ENCODE data around the gene NBPF3. TPM values are rescaled to one million over a fixed set of nuclear protein-coding genes. Genes with fewer than 3 reads are reported as not detected.

Gene NBPF3
- total and polyA plus RNA-seq, 4 experiments from 2014 or later = 4.2 to 14.3 (median 10.3) TPM

GRCh38 chr1:21496063-21496462, 56.1 kb downstream of the NBPF3 start:
- DNase-seq = no peak
- H3K27me3 ChIP-seq (ENCODE audit: insufficient read depth, low read length) = no peaks in the 10 kb centered on the region
- Mint-ChIP-seq H3K27me3 (peaks cover 9 to 14% of the 10 kb centered on the region in 2 donors), H3K9me3 (peaks cover 0 to 2% (median 0%) of the 10 kb centered on the region in 8 donors), H3K36me3 (no peaks in the 10 kb centered on the region), H3K4me1 (no peaks in the 10 kb centered on the region), H3K4me3 (no peak overlapping the region), H3K27ac (no peak overlapping the region)
- no peak overlapping the region for H3K4me3 ChIP-seq (ENCODE audit: low read length in 2 of 2)
- no peaks in the 10 kb centered on the region for H3K9me3 ChIP-seq (ENCODE audit: control insufficient read depth in 1 of 2, low read length in 2 of 2)
- H3K27ac ChIP-seq (ENCODE audit: low read depth, low read length) = no peak overlapping the region
- intact Hi-C loops (cut with micrococcal nuclease) = no loop called here
- ChIA-PET CTCF (ENCODE audit: partially characterized antibody) (no interaction called here), POLR2A (ENCODE audit: partially characterized antibody) (no interaction called here)
- H3K4me1 ChIP-seq (ENCODE audit: insufficient read depth, low read length) = no peaks in the 10 kb centered on the region
- no peaks in the 10 kb centered on the region for H3K36me3 ChIP-seq (ENCODE audit: insufficient read depth, low read length)

- H3K4me1 Mint-ChIP-seq = no peaks in the 10 kb centered on the region
- CTCF ChIA-PET (ENCODE audit: partially characterized antibody) = no interaction called here
Measured at GRCh38 chr1:21496886-21497285, 56.9 kb downstream of the NBPF3 start.

GRCh38 chr1:21497466-21498061, 57.6 kb downstream of the NBPF3 start:
- Histone ChIP-seq H3K9me3 (ENCODE audit: control insufficient read depth in 1 of 2, low read length in 2 of 2) (no peaks in the 10 kb centered on the region), H3K36me3 (ENCODE audit: insufficient read depth, low read length) (no peaks in the 10 kb centered on the region), H3K27ac (ENCODE audit: low read depth, low read length) (no peak overlapping the region), H3K27me3 (ENCODE audit: insufficient read depth, low read length) (no peaks in the 10 kb centered on the region), H3K4me3 (ENCODE audit: low read length in 2 of 2) (no peak overlapping the region), H3K4me1 (ENCODE audit: insufficient read depth, low read length) (no peaks in the 10 kb centered on the region)
- Mint-ChIP-seq H3K27ac (no peak overlapping the region), H3K4me3 (no peak overlapping the region), H3K4me1 (no peaks in the 10 kb centered on the region), H3K36me3 (no peaks in the 10 kb centered on the region), H3K9me3 (peaks cover 0 to 2% (median 0%) of the 10 kb centered on the region in 8 donors), H3K27me3 (peaks cover 6 to 11% of the 10 kb centered on the region in 2 donors)
- ChIA-PET CTCF (ENCODE audit: partially characterized antibody) (no interaction called here), POLR2A (ENCODE audit: partially characterized antibody) (no interaction called here)
- intact Hi-C loops (cut with micrococcal nuclease) = no loop called here
- no peak for DNase-seq

More at GRCh38 chr1:21496886-21497285, 56.9 kb downstream of the NBPF3 start:
- no peak overlapping the region for H3K4me3 Mint-ChIP-seq
- Histone ChIP-seq H3K36me3 (ENCODE audit: insufficient read depth, low read length) (no peaks in the 10 kb centered on the region), H3K4me1 (ENCODE audit: insufficient read depth, low read length) (no peaks in the 10 kb centered on the region), H3K27ac (ENCODE audit: low read depth, low read length) (no peak overlapping the region), H3K9me3 (ENCODE audit: control insufficient read depth in 1 of 2, low read length in 2 of 2) (no peaks in the 10 kb centered on the region), H3K4me3 (ENCODE audit: low read length in 2 of 2) (no peak overlapping the region), H3K27me3 (ENCODE audit: insufficient read depth, low read length) (no peaks in the 10 kb centered on the region)
- peaks cover 9 to 14% of the 10 kb centered on the region in 2 donors for H3K27me3 Mint-ChIP-seq
- H3K27ac Mint-ChIP-seq = no peak overlapping the region
- intact Hi-C loops (cut with micrococcal nuclease) = no loop called here
- H3K36me3 Mint-ChIP-seq = no peaks in the 10 kb centered on the region
- DNase-seq = no peak
- peaks cover 0 to 2% (median 0%) of the 10 kb centered on the region in 8 donors for H3K9me3 Mint-ChIP-seq
- POLR2A ChIA-PET (ENCODE audit: partially characterized antibody) = no interaction called here

GRCh38 chr1:21499283-21499950, 59.5 kb downstream of the NBPF3 start:
- no peaks in the 10 kb centered on the region for H3K9me3 ChIP-seq (ENCODE audit: control insufficient read depth in 1 of 2, low read length in 2 of 2)
- H3K4me1 ChIP-seq (ENCODE audit: insufficient read depth, low read length) = no peaks in the 10 kb centered on the region
- intact Hi-C loops (cut with micrococcal nuclease) = no loop called here
- Mint-ChIP-seq H3K4me1 (no peaks in the 10 kb centered on the region), H3K27me3 (peaks cover 9 to 10% of the 10 kb centered on the region in 2 donors), H3K4me3 (no peak overlapping the region), H3K9me3 (peaks cover 0 to 2% (median 0%) of the 10 kb centered on the region in 8 donors), H3K27ac (no peak overlapping the region), H3K36me3 (no peaks in the 10 kb centered on the region)
- ChIA-PET CTCF (ENCODE audit: partially characterized antibody) (interaction anchor here (0.7 to 1.3 kb wide), 2 partner anchors 11 to 340 kb away, joined by 3 read pairs; no protein-coding TSS in a partner anchor), POLR2A (ENCODE audit: partially characterized antibody) (no interaction called here)
- H3K36me3 ChIP-seq (ENCODE audit: insufficient read depth, low read length) = no peaks in the 10 kb centered on the region
- H3K4me3 ChIP-seq (ENCODE audit: low read length in 2 of 2) = no peak overlapping the region
- no peaks in the 10 kb centered on the region for H3K27me3 ChIP-seq (ENCODE audit: insufficient read depth, low read length)
- no peak for DNase-seq
- H3K27ac ChIP-seq (ENCODE audit: low read depth, low read length) = no peak overlapping the region

- intact Hi-C loops (cut with micrococcal nuclease) = no loop called here
- CTCF ChIA-PET (ENCODE audit: partially characterized antibody) = no interaction called here
- H3K4me1 ChIP-seq (ENCODE audit: insufficient read depth, low read length) = peaks cover 3% of the 10 kb centered on the region
- Mint-ChIP-seq H3K9me3 (peaks cover 0 to 2% (median 0%) of the 10 kb centered on the region in 8 donors), H3K36me3 (peaks cover 0 to 2% of the 10 kb centered on the region in 2 donors), H3K4me3 (no peak overlapping the region), H3K4me1 (peaks cover 2 to 7% (median 3%) of the 10 kb centered on the region in 4 donors), H3K27ac (no peak overlapping the region), H3K27me3 (peaks cover 13 to 30% of the 10 kb centered on the region in 2 donors)
- no peaks in the 10 kb centered on the region for H3K9me3 ChIP-seq (ENCODE audit: control insufficient read depth in 1 of 2, low read length in 2 of 2)
- H3K4me3 ChIP-seq (ENCODE audit: low read length in 2 of 2) = no peak overlapping the region
- H3K27ac ChIP-seq (ENCODE audit: low read depth, low read length) = no peak overlapping the region
- POLR2A ChIA-PET (ENCODE audit: partially characterized antibody) = no interaction called here
- H3K27me3 ChIP-seq (ENCODE audit: insufficient read depth, low read length) = peaks cover 8% of the 10 kb centered on the region
- H3K36me3 ChIP-seq (ENCODE audit: insufficient read depth, low read length) = no peaks in the 10 kb centered on the region
- no peak for DNase-seq
Measured at GRCh38 chr1:21503706-21504377, 63.9 kb downstream of the NBPF3 start.

GRCh38 chr1:21506804-21507203, 66.9 kb downstream of the NBPF3 start:
- intact Hi-C loops (cut with micrococcal nuclease) = no loop called here
- Mint-ChIP-seq H3K27ac (no peak overlapping the region), H3K27me3 (peaks cover 20 to 43% of the 10 kb centered on the region in 2 donors), H3K36me3 (peaks cover 0 to 4% of the 10 kb centered on the region in 2 donors), H3K9me3 (peaks cover 0 to 2% (median 0%) of the 10 kb centered on the region in 8 donors), H3K4me3 (no peak overlapping the region), H3K4me1 (peaks cover 3 to 10% (median 6%) of the 10 kb centered on the region in 4 donors)
- Histone ChIP-seq H3K9me3 (ENCODE audit: control insufficient read depth in 1 of 2, low read length in 2 of 2) (no peaks in the 10 kb centered on the region), H3K36me3 (ENCODE audit: insufficient read depth, low read length) (no peaks in the 10 kb centered on the region), H3K4me3 (ENCODE audit: low read length in 2 of 2) (no peak overlapping the region), H3K27ac (ENCODE audit: low read depth, low read length) (no peak overlapping the region), H3K4me1 (ENCODE audit: insufficient read depth, low read length) (peaks cover 5% of the 10 kb centered on the region), H3K27me3 (ENCODE audit: insufficient read depth, low read length) (peaks cover 8% of the 10 kb centered on the region)
- CTCF ChIA-PET (ENCODE audit: partially characterized antibody) = no interaction called here
- no peak for DNase-seq
- POLR2A ChIA-PET (ENCODE audit: partially characterized antibody) = no interaction called here

- H3K27ac Mint-ChIP-seq = no peak overlapping the region
- H3K27me3 ChIP-seq (ENCODE audit: insufficient read depth, low read length) = peaks cover 8% of the 10 kb centered on the region
- ChIA-PET CTCF (ENCODE audit: partially characterized antibody) (no interaction called here), POLR2A (ENCODE audit: partially characterized antibody) (no interaction called here)
- no peak for DNase-seq
- peaks cover 3 to 10% (median 6%) of the 10 kb centered on the region in 4 donors for H3K4me1 Mint-ChIP-seq
- peaks cover 0 to 2% (median 0%) of the 10 kb centered on the region in 8 donors for H3K9me3 Mint-ChIP-seq
- H3K9me3 ChIP-seq (ENCODE audit: control insufficient read depth in 1 of 2, low read length in 2 of 2) = no peaks in the 10 kb centered on the region
- H3K27ac ChIP-seq (ENCODE audit: low read depth, low read length) = no peak overlapping the region
- H3K36me3 ChIP-seq (ENCODE audit: insufficient read depth, low read length) = no peaks in the 10 kb centered on the region
- peaks cover 5% of the 10 kb centered on the region for H3K4me1 ChIP-seq (ENCODE audit: insufficient read depth, low read length)
- no peak overlapping the region for H3K4me3 ChIP-seq (ENCODE audit: low read length in 2 of 2)
- intact Hi-C loops (cut with micrococcal nuclease) = no loop called here
- peaks cover 0 to 4% of the 10 kb centered on the region in 2 donors for H3K36me3 Mint-ChIP-seq
- H3K27me3 Mint-ChIP-seq = peaks cover 20 to 50% of the 10 kb centered on the region in 2 donors
- H3K4me3 Mint-ChIP-seq = peak overlapping the region in 1 of 8 donors; percentile 21
Measured at GRCh38 chr1:21507511-21508270, 67.8 kb downstream of the NBPF3 start.
